ENCODE results near the gene ADGRA1. TPM values are rescaled to one million over a fixed set of nuclear protein-coding genes. Genes with fewer than 3 reads are reported as not detected.
A peak's percentile ranks its signal among the peaks of the same experiment; 100 is the strongest.
"Not testable (repeated sequence)": the region's sequence is repeated elsewhere in the genome, so short reads cannot be mapped to it uniquely, and the experiment has no call there.

Gene ADGRA1
- polyA plus RNA-seq, 1 donor = 2.5 TPM

DNA sequence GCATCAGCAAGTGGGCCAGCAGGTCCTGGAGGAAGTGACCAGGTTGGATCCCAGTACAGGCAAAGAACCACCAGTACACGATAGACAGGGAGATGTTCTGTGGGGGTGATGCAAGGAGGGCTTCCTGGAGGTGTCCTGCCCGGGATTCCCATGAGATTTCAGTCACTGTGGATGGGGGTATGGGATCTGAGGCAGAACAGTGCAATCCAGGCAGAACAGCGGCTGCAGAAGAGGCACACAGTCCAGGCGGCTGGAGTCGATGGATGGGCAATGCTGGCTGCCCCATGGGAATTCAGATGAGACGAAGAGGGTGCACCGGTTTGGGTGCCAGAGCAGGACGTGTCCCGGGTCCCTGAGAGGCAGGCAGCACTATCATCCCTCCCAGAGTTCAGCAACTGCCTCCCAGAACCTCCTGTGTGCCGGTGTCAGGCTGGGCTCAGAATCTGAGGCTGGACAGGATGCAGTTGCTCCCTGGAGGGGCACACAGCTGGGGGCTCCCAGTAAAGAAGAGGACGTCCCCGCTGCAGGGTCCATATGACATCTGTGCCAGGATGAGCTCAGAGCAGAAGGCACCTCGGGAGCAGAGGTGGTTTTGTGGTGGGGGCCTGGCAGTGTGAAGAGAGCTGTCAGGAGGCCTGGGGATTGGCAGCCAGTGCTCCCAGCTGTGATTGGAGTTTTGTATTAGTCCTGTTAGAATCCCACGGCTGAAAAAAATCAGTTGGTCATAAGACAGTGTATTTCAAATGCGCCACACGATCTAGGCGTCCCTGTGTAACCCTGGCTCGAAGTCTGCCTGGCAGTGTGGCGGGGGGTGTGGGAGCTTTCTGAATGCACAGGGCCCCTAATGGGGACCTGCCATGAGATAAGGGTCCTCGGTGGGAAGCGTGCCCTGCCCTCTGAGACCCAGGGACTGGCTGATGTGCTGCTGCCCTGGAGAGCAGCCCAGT, 75.5 kb downstream of the ADGRA1 start:
- DNase-seq (ENCODE audit: low read depth) = no peak

DNA sequence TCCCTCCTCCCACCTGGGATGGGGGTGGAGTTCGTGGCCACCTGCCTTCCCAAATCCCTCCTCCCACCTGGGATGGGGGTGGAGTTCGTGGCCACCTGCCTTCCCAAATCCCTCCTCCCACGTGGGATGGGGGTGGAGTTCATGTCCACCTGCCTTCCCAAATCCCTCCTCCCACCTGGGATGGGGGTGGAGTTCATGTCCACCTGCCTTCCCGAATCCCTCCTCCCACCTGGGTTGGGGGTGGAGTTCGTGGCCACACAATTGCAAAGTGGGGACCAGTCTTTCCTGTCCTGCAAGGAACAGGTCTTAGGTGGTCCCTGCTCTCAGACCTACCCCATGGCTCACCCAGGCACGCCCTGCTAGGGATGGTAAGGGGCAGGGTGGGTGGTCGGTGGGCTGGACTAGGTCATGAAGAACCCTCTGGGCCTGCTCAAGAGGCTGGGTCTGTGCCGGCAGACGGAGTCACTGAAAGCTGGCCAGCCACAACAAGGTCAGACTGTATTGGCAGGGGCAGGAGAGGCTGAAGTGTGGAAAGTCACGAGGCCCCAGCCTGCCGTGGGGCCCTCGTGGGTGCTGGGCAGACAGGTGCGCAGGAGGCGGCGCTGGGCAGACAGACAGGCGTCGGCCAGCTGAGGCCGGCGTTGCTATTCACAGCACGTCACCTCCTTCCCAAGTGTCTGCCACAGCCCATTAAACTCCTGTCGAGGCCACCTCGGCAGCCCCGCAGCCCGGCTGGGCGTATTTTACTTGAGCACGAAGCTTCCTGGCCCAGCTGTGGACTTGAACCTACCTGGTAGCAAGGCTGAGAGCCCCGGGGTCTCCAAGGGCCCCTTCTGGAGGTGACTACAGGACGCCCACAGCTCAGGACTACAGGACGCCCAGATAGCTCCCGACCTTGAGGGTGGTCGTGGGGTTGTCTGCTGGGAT, 76.4 kb downstream of the ADGRA1 start:
- DNase-seq (ENCODE audit: low read depth) = no peak

DNA sequence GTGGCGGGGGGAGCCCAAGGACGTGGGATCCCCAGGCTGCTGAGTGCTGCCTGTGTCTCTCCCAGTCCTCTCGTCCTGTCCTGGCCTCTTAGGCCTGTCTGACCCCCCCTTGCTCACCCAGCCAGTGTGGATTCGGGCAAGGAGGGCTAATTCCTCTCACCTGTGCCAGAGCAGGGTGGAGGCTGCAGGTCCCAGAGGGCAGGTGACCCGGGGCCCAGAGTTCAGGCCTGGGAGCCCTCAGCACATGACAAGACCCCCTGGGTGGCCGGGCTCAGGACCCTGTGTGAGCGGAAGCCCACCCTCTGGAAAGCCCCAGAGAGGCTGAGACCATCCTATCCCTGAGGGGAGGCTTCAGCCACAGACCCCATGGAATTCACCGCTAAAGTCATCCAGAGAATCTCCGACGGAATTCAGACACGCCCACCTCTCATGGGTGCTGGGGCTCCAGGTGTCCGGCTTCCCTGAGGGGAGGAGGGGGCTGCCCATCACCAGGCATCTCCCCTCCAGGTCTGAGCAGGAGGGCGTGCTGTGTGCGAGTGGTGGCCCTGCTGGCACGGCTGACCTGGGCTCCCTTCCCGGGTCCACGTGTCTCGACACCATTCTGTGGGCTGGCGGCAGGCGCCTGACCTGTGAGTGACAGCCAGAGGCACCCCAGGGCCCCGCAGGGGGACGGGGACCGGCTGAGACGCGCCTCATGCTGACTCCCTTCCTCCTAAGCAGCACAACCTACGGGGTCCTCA, 77.3 kb downstream of the ADGRA1 start:
- DNase-seq (ENCODE audit: low read depth) = no peak

DNA sequence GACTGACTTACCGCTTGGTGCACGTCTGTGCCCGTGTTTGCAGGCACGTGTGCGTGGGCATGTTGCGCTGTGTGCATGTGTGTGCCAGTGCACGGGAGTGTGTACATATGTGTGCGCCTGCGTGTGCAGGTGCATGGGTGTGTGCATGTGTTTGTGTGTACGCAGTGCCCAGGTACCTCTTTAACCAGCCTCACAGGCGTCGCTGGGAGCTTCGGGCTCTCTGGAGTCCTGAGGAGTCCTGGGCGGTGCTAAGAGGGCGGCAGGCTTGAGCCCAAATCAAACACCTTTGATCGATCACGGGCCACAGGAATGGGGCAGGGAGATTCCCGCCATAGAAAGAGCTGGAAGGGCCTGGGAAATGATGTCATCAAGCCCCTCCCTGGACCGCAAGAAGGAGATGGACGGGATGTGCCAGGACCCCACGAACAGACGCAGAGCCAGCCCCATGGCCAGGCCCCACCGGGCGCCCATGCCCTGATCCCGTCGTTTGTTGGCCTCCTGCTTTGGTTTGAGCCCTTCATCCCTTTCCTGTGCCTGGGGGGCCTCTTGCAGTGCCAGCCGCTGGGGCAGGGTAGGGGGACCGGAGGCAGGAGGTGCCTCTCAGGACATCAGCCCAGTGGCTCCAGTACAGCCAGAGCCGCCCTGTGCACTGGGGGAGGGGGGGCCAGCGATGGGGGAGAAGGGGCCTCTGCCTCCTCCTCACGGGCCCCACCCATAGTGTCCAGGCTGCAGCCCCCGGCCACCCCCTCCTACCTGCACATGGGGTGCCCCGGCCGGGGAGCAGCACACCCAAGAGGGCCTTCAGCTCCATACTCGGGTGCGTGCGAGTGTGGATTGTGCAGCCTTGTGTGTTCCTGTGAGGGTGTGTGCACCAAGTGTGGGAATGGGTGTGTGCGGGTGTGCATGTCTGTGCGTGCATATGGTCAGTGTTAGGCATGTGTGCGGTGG, 78.1 kb downstream of the ADGRA1 start:
- no peak for DNase-seq (ENCODE audit: low read depth)

DNA sequence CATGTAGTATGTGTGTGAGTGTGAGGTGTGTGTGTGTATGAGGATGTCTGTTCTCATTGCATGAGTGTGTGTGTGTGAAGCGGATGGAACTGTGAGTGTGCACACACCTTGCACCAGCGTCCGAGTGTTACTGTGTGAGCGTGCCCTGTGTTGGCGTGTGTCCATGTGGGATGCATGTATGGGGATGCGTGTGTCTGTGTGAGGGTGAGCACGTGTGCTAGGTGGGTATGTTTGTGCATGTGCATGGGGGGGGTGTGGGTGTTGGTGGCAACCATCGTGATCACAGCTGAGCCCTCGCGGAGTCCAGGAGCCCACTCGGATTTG, 78.7 kb downstream of the ADGRA1 start:
- no peak for DNase-seq (ENCODE audit: low read depth)

DNA sequence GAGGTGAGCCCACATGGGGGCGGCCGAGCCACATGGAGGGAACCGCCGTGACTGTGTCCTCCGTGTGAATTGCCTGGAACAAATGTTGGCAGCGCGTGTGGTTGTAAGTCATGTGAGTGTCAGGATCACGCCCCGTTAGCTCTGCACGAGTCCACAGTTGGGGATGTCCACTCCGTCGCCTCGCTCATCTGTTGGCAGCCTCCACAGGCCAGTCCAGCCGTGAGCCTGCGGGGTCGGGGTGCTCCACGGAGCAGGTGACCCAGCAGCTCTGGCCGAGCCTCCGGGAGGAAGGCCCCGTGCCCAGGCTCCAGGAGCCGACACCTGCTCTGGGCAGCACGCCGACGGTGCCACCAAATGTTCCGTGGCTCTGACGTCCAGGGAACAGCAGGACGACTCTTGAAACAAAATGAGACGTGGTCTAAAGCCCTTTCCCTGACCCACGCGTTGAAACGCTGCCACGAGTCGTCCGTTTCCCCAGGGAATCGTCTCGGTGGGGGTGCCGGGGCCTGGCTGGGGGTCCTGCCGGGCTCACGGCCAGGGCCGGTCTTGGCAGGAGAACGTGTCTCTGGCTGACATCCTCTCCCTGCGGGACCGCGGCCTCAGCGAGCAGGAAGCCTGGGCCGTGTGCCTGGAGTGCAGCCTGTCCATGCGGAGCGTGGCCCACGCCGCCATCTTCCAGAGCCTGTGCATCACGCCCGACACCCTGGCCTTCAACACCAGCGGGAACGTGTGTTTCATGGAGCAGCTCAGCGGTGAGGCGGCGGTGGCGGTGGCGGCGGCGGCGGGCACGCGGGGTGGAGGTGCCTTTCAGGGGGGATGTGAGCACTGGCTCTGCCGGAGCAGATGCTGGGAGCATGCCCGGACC, 79.3 kb downstream of the ADGRA1 start:
- peak; percentile 26 for DNase-seq (ENCODE audit: low read depth)

DNA sequence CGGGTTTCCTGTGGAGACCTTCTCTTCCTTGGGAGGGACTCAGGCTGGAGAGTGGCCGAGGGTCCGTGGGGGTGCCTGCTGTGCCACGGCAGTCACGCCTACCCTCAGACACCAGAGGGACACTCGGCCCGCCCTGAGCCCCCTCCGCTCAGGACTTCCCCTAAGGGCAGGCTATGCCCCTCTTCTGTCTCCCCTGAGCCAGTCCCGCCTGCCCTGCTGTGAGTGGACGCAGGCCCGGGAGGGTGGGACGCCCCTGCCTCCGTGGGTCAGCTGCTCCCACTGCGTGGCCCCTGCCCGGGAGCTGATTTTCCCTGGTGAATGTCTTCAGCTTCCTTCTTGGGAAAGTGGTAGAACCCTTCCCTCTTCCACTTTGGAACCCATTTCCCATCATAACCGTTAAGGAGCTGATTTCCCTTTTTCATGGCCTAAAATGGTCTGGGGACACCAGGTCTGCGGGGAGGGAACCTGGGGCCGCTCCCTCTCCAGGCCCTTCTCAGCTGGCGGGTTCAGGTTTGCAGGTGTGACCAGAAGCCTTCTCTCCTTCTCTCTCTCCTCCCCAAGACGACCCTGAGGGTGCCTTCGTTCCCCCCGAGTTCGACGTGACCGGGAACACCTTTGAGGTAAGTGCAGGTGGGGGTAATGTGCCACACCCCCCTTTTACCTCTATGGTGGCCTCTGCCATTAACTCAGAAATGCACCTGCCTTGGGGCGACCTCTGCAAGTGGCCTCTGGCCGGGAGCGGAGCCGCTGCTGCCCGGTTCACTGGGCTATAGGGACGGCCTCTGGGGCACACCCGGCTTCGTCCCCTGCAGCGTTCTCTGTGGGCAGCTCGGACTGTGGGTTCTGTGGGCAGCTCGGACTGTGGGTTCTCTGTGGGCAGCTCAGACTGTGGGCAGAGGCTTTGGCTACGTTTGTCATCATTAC, 80.2 kb downstream of the ADGRA1 start:
- no peak for DNase-seq (ENCODE audit: low read depth)

DNA sequence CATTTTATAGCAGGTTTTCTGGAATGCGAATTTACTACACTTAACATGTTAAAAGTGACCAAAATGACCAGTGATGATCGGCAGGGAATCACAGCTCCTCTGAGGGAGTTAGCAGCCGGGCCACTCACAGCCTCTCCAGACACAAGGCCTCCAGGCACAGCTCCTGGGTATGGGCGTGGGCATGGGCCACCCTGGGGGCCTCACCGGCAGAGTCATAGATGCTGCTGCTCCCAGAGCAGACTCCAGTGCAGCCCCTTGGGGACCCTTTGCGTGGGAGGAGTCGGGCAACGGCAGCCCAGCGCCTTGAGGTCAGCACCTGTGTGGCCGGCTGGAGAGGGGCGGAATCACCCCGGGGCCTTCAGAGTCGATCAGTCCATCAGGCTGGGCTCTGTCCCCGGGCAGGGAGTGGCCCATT, 80.9 kb downstream of the ADGRA1 start:
- no peak for DNase-seq (ENCODE audit: low read depth)

DNA sequence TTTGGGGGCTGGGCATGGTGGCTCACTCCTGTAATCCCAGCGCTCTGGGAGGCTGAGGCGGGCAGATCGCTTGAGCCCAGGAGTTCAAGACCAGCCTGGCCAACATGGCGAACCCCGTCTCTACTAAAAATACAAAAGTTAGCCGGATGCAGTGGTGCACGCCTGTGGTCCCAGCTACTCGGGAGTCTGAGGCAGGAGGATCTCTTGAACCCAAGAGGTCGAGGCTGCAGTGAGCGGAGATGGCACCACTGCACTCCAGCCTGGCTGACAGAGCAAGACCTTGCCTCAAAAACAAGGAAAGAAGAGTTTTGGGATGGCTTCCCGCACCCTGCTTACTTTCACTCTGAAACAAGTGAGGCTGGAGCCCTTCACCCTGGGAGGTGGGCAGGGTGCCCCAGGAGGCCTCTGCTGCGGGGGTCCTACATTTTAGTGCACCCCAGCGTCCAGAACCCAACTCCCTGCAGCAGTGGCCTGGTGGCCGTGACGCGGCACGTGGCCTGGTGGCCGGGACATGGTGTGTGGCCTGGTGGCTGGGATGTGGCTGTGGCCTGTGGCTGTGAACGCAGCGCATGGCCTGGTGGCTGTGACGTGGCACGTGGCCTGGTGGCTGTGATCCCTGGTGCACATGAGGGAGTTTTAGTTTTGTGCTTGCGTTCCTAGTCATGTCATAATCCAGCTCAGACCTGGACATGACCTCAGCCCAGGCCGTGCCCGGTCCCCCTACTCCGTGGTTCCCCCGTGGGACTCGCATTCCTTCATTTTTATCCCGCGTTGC, 81.6 kb downstream of the ADGRA1 start:
- DNase-seq (ENCODE audit: low read depth) = no peak

DNA sequence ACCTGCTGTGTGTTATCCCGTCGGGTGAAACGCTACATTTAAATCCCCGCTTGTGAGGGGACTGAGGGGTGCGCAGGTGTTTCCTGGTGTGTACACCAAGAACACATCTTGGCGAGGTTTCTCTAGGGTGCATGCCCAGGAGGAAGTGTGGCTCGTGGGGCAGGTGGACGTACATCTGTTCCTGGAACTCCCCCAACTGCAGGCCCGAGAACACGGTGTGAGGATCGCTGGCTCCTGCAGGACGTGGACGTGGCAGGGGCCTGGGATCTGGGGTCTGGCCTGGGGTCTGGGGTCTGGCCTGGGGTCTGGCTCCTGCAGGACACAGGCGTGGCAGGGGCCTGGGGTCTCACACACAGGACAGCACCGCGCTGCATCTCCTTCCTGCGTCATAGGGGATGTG, 82.4 kb downstream of the ADGRA1 start:
- DNase-seq (ENCODE audit: low read depth) = no peak

DNA sequence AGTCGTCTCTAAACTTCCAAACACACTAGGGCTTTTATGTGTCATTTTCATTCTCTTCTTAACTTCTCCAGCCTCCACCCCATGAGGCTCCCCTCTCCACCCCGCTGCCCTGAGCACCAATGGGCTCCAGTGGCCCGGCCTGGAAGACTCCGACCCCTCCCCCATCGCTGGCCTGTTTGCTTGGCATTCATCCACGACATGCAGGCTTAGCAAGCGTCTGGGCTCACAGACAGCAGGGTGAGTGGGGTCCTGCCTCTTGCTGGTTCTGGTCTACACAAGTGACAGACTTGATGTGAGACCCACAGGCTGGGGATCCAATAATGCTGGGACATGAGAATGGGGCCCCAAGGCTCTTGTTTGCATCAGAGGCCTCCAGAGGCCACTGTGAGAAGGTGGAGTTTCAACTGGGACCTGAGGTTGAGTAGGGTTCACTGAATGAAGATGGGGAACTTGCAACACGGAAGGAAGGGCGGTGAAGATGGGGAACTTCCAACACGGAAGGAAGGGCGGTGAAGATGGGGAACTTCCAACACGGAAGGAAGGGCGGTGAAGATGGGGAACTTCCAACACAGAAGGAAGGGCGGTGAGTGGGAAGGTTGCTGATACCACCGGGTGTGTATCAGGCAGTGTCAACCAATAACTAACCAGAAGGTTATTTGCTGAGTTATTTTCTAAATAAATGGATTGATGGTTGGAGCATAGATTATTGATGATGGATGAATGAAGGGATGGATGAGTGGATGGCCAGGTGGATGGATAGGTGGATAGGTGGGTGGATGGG, 86.3 kb downstream of the ADGRA1 start:
- no peak for DNase-seq (ENCODE audit: low read depth)

DNA sequence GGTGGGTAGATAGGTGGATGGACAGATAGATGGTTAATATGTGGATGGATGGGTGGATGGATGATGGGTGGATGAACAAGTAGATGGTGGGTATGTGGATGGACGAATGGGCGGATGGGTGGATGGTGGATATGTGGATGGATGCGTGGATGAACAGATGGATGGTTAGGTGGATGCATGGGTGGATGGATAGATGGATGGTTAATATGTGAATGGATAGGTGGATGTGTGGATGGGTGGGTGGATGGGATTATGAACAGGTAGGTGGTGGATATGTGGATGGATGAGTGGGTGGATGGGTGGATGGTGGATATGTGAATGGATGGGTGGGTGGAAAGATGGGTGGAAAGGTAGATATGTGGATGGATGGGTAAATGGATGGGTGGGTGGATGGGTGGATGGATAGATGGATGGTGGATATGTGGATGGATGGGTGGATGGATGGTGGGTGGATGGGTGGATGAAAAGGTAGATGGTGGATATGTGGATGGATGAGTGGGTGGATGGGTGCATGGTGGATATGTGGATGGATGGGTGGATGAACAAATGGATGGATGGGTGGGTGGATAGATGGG, 87.1 kb downstream of the ADGRA1 start:
- DNase-seq (ENCODE audit: low read depth) = no peak

DNA sequence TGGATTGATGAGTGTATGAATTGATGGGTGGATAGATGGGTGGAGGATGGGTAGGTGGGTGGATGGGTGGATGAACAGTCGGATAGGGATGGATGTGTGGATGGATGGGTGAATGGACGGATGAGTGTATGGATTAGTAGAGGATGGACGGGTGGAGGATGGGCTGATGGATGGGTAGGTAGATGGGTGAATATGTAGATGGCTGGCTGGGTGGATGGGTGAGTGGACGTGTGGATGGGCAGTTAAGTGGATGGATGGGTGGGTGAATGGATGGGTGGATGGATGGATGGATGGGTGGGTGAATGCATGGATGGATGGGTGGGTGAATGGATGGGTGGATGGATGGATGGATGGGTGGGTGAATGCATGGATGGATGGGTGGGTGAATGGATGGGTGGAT, 87.9 kb downstream of the ADGRA1 start:
- not testable (repeated sequence) for DNase-seq (ENCODE audit: low read depth)

DNA sequence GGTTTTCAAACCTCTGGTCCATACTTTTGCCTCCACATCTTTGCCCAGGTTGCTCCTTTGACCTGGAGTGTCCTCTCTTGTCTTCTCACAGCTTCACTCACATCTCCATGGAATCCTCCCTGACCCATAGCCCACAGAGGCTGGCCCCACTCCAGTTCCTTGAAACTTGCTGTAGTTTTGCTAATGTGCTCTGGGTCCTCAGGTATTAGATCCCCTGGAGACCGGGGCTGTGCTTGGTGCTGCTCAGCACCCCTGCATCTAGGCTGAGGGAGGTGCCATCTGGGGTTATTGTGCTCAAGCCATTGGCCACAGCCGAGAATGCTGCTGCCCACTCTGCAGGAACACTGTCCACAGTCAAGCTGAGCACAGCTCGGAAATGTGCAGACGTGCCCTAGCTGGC, 88.8 kb downstream of the ADGRA1 start:
- DNase-seq (ENCODE audit: low read depth) = no peak

DNA sequence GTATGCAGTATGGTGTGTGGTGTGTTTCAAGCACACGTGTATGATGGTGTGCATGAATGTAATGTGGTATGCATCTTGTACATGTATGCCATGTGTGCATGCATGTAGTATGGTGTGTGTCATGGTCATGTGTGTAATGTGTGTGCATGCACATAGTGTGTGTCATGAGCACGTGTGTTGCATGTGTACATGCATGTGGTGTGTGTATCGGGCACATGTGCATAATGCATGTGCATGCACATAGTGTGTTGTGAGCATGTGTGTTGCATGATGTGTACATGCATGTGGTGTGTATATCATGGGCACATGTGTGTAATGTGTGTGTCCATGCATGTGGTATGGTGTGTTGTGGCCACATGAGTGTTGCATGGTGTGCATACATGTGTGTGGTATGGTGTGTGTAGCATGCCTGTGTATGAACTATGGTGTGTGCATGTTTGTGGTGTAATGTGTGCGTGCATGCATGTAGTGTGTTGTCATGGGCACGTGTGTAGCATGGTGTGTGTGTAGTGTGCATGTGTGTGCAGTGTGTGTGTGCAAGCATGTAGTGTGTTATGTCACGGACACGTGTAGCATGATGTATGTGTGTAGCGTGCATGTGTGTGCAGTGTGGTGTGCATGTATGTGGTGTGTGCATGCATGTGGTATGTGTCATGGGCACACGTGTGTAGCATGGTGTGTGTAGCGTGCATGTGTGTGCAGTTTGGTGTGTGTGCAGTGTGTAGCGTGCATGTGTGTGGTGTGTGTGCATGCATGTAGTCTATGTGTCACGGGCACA, 89.8 kb downstream of the ADGRA1 start:
- no peak for DNase-seq (ENCODE audit: low read depth)
